DND-41 (cell line): ENCODE results near the gene TBRG1.

Experiments
- ATAC-seq: fragments of 200-7000 bp; cut with Tn5 transposase; 3 replicates; pipeline ENCODE4 v1.9.1; 2021; ENCODE audit warnings: low read depth; ENCODE audit not compliant: insufficient read depth
- DNase-seq: peaks from one replicate; pipeline ENCODE4 v3.0.0-alpha.2; 2020
- H2AFZ ChIP-seq: 2 replicates; pipeline ENCODE4 v1.6.0; 2012; ENCODE audit warnings: low read depth, low read length
- H3K27ac ChIP-seq: 2 replicates; pipeline ENCODE4 v1.5.1; 2012; ENCODE audit warnings: low read length, inconsistent platforms
- H3K27me3 ChIP-seq: fragments of 200-600 bp; sonication (generic); 2 replicates; pipeline ENCODE4 v1.6.0; 2012; ENCODE audit warnings: low read length, mild to moderate bottlenecking, inconsistent platforms; ENCODE audit not compliant: insufficient read depth, poor library complexity
- H3K36me3 ChIP-seq: 2 replicates; pipeline ENCODE4 v1.5.1; 2012; ENCODE audit warnings: low read length, inconsistent platforms; ENCODE audit not compliant: insufficient read depth
- H3K4me1 ChIP-seq: 2 replicates; pipeline ENCODE4 v1.5.1; 2012; ENCODE audit warnings: mild to moderate bottlenecking, low read length; ENCODE audit not compliant: insufficient read depth
- H3K4me2 ChIP-seq: 2 replicates; pipeline ENCODE4 v1.6.0; 2012; ENCODE audit warnings: mild to moderate bottlenecking, moderate library complexity, low read length, inconsistent platforms; ENCODE audit not compliant: insufficient read depth
- H3K4me3 ChIP-seq, 2 experiments: fragments of 200-600 bp in 1 of 2; shearing (Covaris generic) in 1 of 2; 2 replicates each; pipeline ENCODE4 v1.5.1; 2012 to 2016; ENCODE audit warnings: inconsistent platforms in 2 of 2, low read length in 2 of 2, mild to moderate bottlenecking in 2 of 2, low read depth in 1 of 2, moderate library complexity in 1 of 2
- H3K79me2 ChIP-seq: 2 replicates; pipeline ENCODE4 v1.6.0; 2012; ENCODE audit warnings: low read length, inconsistent platforms; ENCODE audit not compliant: insufficient read depth
- H3K9ac ChIP-seq: 2 replicates; pipeline ENCODE4 v1.6.0; 2012; ENCODE audit warnings: low read depth, mild to moderate bottlenecking, inconsistent platforms, low read length, moderate library complexity
- H3K9me3 ChIP-seq: 2 replicates; pipeline ENCODE4 v1.5.1; 2012; ENCODE audit warnings: low read length, moderate library complexity, mild to moderate bottlenecking, inconsistent platforms; ENCODE audit not compliant: insufficient read depth, severe bottlenecking
- H4K20me1 ChIP-seq: 2 replicates; pipeline ENCODE4 v1.6.0; 2012; ENCODE audit warnings: low read length; ENCODE audit not compliant: insufficient read depth
- EZH2 ChIP-seq: IDR thresholded peaks from 3 replicates; pipeline ENCODE4 v1.6.1; 2012; ENCODE audit warnings: borderline replicate concordance, low read depth, mild to moderate bottlenecking, moderate library complexity, low read length, inconsistent platforms; ENCODE audit not compliant: severe bottlenecking
- TF ChIP-seq, protein P1 (sequence below): IDR thresholded peaks from 2 replicates; pipeline ENCODE4 v1.5.1; 2012; ENCODE audit warnings: borderline replicate concordance, low read length, moderate library complexity, mild to moderate bottlenecking; ENCODE audit not compliant: poor library complexity, severe bottlenecking; ENCODE audit errors: extremely low read depth

The TBRG1 gene

DNA sequence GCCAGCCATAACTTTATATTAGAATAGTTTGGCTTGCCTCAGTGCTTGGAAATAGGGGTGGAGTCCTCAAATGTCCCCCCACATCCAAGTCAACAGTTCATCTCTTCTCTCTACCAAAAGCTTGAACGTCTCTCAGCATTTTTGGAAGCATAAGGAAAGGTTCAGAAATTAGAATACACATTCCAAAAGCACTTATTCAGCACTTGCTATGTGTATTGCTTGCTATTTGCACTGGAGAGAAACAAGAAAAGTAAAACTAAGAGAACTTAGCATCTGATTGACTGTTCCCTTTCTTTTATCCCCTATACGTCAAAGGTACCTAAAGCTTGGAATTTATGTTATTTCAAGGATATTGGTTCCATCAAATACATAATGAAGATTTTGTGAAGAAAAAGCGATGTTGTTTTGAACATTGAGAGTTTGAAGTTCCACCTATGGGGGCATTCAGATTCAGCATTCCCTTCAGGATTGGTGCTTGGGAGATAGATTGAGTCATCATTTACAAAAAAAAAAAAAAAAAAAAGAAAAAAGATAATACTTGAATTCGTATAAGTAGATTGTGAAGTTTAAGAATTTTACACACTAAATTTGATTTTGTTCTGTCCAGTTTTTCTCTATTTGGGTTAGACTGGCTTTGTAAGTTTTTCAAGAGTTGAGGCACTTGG lies 1.3 kb downstream of the TBRG1 start:
- peak overlapping the region; percentile 90 to 91; a peak in 3 of 4 replicates for H3K4me3 ChIP-seq
- no peak for ATAC-seq
- DNase-seq: no peak
- H3K79me2 ChIP-seq: peaks cover 43% of the 10 kb centered on the region
- H3K36me3 ChIP-seq: peaks cover 40% of the 10 kb centered on the region
- H3K4me2 ChIP-seq: peak overlapping the region; percentile 96
- TF ChIP-seq EZH2: no peak
- TF ChIP-seq, protein P1, sequence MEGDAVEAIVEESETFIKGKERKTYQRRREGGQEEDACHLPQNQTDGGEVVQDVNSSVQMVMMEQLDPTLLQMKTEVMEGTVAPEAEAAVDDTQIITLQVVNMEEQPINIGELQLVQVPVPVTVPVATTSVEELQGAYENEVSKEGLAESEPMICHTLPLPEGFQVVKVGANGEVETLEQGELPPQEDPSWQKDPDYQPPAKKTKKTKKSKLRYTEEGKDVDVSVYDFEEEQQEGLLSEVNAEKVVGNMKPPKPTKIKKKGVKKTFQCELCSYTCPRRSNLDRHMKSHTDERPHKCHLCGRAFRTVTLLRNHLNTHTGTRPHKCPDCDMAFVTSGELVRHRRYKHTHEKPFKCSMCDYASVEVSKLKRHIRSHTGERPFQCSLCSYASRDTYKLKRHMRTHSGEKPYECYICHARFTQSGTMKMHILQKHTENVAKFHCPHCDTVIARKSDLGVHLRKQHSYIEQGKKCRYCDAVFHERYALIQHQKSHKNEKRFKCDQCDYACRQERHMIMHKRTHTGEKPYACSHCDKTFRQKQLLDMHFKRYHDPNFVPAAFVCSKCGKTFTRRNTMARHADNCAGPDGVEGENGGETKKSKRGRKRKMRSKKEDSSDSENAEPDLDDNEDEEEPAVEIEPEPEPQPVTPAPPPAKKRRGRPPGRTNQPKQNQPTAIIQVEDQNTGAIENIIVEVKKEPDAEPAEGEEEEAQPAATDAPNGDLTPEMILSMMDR: no peak
- H3K27ac ChIP-seq: peak overlapping the region; percentile 89
- no peaks in the 10 kb centered on the region for H3K9me3 ChIP-seq
- H4K20me1 ChIP-seq: peaks cover 12% of the 10 kb centered on the region
- H3K27me3 ChIP-seq: peaks cover 7% of the 10 kb centered on the region
- H3K4me1 ChIP-seq: peaks cover 34% of the 10 kb centered on the region
- H2AFZ ChIP-seq: no peak overlapping the region
- peak overlapping the region; percentile 93 for H3K9ac ChIP-seq

DNA sequence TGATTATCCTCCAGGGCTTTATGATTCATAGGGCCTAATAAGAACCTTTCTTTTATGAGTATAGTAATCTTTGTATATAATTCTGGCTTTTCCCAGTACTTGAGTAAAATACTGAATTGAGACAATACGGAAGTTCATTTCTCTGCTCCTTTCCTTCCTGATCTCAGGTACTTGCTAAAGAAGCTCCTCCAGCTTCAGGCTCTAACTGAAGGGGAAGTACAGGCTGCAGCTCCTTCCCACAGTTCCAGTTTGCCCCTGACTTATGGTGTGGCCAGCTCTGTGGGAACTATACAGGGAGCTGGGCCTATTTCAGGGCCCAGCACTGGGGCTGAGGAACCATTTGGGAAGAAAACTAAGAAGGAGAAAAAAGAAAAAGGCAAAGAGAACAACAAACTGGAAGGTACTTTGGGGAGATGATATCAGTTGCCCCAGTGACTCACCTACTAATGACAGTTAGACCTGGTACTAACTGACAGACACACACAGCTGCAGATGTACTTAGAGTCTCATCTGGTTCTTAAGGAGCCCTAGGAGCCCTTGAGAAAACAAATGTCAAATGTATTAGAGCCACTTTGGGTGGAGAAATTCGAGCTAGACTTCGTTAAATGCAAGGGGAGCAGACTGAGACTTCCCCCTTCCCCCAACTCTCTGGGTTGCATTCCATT lies 3.0 kb downstream of the TBRG1 start:
- H3K27me3 ChIP-seq: peaks cover 5% of the 10 kb centered on the region
- H3K9ac ChIP-seq: no peak overlapping the region
- no peak overlapping the region for H2AFZ ChIP-seq
- H3K4me1 ChIP-seq: peaks cover 34% of the 10 kb centered on the region
- peak overlapping the region; percentile 96; the same call in 1 of the 2 replicates for H3K4me2 ChIP-seq
- peaks cover 43% of the 10 kb centered on the region for H3K79me2 ChIP-seq
- H3K36me3 ChIP-seq: peaks cover 51% of the 10 kb centered on the region
- ATAC-seq: no peak
- H3K27ac ChIP-seq: no peak overlapping the region
- no peaks in the 10 kb centered on the region for H3K9me3 ChIP-seq
- no peak overlapping the region for H3K4me3 ChIP-seq
- TF ChIP-seq, protein P1: no peak
- no peak for TF ChIP-seq EZH2
- H4K20me1 ChIP-seq: peaks cover 12% of the 10 kb centered on the region
- DNase-seq: no peak

DNA sequence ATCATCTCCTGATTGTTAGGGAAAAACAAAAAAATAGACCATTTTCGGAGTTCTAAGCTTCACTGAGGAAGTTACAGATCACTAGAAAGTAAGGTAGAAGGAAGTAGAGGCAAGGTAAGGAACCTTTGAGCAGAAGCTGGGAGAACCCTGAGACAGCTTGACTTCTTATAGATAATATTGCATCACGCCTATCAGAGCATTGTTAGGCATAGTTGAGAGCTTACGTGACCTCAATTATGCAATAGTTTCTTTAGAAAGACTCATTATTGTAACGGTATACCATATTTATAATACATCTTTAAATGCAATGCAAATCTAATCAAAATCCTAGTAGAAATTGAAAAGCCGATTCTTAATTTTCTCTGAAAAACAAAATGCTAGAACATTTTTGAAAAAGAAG lies 4.9 kb downstream of the TBRG1 start:
- H3K27me3 ChIP-seq: no peaks in the 10 kb centered on the region
- no peak for TF ChIP-seq EZH2
- TF ChIP-seq, protein P1: no peak
- H3K36me3 ChIP-seq: peaks cover 70% of the 10 kb centered on the region
- no peaks in the 10 kb centered on the region for H3K9me3 ChIP-seq
- no peak overlapping the region for H3K27ac ChIP-seq
- peaks cover 40% of the 10 kb centered on the region for H3K79me2 ChIP-seq
- H3K9ac ChIP-seq: no peak overlapping the region
- H2AFZ ChIP-seq: no peak overlapping the region
- H4K20me1 ChIP-seq: peaks cover 12% of the 10 kb centered on the region
- no peak overlapping the region for H3K4me2 ChIP-seq
- peaks cover 26% of the 10 kb centered on the region for H3K4me1 ChIP-seq
- DNase-seq (no peak), ATAC-seq (no peak)
- no peak overlapping the region for H3K4me3 ChIP-seq
